NCI-H2029 treated with DMSO at 0.1 percent for 48 hours (cell line): ENCODE measurements around the gene LIN37.

ENCODE experiments used
- DNase-seq: peaks from one replicate; lab custom pipeline; 2025; lab: John Stamatoyannopoulos, UW

The LIN37 gene

GRCh38 chr19:35775046-35775297 is 26.6 kb downstream of the LIN37 start:
- DNase-seq, result no peak

- DNase-seq, result peak; percentile 90
These were observed 27.1 kb downstream of the LIN37 start, which contains the start of gene ARHGAP33 for GRCh38 chr19:35775298-35776101. ARHGAP33 (plus strand) TSS chr19:35775564; CDS start chr19:35775659, 95 bp downstream.

GRCh38 chr19:35776102-35776788 is 27.9 kb downstream of the LIN37 start:
- DNase-seq, result no peak

- no peak for DNase-seq
These were observed 28.9 kb downstream of the LIN37 start for GRCh38 chr19:35777086-35777841.

- no peak for DNase-seq
These were observed 29.6 kb downstream of the LIN37 start for GRCh38 chr19:35777961-35778360.

GRCh38 chr19:35779033-35779432 is 30.7 kb downstream of the LIN37 start:
- no peak for DNase-seq

- DNase-seq, result no peak
These were observed 31.7 kb downstream of the LIN37 start for GRCh38 chr19:35780058-35780457.

GRCh38 chr19:35780717-35781116 is 32.3 kb downstream of the LIN37 start:
- DNase-seq, result no peak

GRCh38 chr19:35781650-35782049 is 33.3 kb downstream of the LIN37 start:
- no peak for DNase-seq

GRCh38 chr19:35782589-35782988 is 34.2 kb downstream of the LIN37 start:
- DNase-seq, result no peak

- no peak for DNase-seq
These were observed 35.4 kb downstream of the LIN37 start for GRCh38 chr19:35783469-35784434.

GRCh38 chr19:35784503-35785338 is 36.3 kb downstream of the LIN37 start:
- no peak for DNase-seq

- DNase-seq, result no peak
These were observed 36.9 kb downstream of the LIN37 start for GRCh38 chr19:35785339-35785627.

- DNase-seq, result no peak
These were observed 38.2 kb downstream of the LIN37 start for GRCh38 chr19:35786299-35787160.

GRCh38 chr19:35787227-35787799 is 38.9 kb downstream of the LIN37 start:
- DNase-seq, result no peak

GRCh38 chr19:35788205-35788960 is 40.0 kb downstream of the LIN37 start:
- DNase-seq, result no peak

- DNase-seq, result no peak
These were observed 41.0 kb downstream of the LIN37 start for GRCh38 chr19:35789195-35789977.
